Fibroblast of skin of left biceps (primary cell): Measurements from ENCODE around the gene MPO.

ENCODE experiments used
- DNase-seq, 2 experiments: peaks; one replicate each; pipeline ENCODE4 v3.0.0-alpha.2; 2013; ENCODE audit warnings: low read depth in 2 of 2

MPO gene

DNA sequence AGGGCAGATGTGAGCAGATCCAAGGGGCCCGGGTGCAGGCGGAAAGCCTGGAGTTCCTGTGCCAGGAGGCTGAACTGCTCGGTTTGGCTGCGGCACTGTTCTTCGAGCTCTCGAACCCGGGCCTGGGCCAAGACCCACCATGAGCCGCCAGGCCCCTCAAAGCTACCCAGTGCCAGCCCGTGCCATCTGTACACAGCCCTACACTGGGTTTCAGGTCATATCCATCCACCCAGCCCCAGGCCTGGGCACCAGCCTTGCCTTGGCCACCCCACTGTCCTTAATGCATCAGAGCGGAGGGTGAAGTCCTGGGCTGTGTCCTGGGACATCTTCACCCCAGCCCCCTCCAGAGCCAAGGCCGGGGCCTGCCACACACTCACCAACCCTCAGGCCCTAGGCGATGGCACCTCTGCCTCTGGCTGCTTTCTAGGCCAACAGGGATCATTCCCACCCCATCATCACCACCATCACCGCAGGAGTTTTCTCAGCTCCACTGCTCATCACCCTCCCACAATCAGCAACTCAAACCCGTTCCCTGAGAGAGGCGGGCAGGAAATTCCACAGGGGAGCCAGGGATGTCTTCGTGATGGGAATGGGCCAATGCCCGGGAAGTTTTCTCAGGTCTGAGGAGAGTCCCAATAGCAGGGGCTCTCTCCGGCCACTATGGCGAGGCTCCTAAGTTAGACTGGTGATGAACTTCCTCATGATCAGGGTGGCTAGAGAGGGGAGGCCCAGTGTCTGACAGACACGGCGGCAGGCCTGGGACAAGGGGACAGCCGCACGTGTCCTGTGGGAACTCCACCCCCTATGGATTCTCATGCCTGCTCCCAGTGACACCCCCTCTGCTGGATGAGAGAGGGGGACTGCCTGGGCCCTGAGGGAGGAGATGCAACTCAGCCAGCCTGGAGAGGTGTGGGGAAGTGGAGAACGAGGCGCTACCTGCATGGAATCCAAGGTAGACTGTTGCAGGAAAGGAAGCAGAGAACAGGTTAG lies 38.7 kb upstream of the MPO start:
- DNase-seq = no peak

DNA sequence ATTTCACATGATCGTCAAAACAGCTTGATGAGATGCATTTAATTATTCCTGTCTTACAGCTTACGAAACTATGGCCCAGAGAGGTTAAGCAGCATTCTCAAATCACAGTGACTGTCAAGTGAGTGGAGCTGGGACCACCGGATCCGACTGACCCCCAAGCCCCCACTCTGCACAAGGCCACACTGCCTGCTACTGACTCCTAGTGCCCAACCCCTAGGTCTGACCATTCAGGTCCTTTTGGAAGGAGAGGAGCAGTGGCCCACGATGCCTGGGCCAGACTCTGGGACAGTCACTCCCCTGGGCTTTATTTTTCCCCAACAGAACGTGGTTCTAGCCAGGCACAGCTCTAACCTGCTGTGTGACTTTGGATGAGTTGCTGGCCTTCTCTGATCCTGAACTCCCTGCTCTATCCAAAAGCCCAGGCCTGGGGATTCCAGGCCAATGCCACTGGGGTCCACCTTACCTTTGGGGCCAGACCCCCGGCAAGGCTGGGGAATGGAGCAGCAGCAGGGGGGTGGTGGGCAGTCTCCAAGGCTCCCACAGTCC lies 38.0 kb upstream of the MPO start:
- no peak for DNase-seq

DNA sequence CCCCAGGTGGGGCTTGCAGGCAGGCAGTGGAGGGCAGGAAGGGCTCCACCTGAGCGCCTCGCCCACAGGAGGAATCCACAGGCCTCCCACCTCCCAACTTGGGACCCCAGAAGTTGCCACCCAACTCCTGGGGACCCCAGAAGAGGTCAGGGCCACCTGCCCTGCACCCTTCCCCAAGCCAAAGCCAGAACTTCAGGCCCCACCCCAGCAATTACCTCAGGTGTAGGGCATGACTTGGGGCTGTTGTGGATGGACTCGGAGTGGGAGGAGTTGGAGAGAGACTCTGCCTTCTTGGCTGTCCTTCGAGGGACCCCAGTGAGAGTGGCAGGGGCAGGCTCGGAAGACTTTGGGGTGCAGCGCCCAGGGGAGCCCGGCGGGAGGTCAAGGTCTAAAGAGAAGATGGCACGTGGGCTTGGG lies 37.3 kb upstream of the MPO start:
- no peak for DNase-seq

- DNase-seq = peak in 1 of 2 experiments; percentile 33
Observed at GRCh38 chr17:58317421-58318064, 36.8 kb upstream of the MPO start.

DNA sequence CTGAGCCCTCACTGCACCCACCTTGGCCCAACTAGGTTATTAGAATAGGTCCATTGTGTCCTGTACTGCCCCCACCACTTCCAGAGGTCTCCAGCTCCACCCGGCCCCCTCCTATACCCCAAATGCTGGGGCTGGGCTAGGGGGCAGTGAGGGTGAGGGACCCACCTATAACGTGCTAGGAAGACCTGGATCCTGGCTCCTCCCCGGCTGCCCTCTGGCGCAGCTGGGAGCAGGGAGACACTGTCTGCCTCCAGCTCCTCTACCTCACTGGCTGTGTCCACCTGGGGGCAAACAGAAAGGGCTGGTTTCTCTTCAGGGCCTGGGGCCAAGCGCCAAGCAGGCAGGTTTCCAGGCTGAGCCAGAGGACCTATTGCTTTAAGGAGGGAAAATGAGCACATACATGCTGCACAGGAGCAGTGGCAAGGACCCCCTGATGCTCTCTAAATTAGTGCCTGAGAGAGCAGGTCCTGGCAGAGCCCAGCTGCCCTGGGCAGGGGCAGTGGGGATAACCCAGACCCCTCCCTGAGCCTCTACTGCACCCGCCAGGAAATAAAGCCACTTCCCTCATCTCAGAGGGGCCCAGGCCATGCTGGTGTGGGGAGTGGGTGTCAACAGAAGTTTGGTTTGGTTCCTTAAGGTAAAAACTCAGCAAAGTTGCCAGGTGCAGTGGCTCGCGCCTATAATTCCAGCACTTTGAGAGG lies 35.7 kb upstream of the MPO start:
- no peak for DNase-seq

GRCh38 chr17:58315750-58316149 lies 35.0 kb upstream of the MPO start:
- DNase-seq = no peak

DNA sequence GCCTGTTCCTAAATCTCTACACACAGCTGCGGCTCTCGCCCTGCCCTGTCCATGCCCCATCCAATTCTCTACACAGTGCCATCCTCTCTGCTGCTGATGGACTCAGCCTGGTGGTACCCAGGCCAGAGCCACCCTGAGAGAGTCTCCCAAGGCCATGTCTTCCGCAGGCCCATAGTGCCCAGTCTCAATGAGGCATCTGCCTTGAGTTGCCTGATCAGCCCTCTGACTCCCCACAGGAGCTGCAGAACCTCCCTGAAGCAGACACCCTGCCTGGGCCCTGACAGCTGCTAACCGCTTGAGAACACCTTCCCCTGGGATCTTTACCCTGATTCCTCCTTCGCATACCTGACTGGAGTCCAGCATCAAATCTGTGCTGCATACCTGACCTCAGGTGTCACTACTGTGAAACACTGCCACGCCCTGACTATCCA lies 34.6 kb upstream of the MPO start:
- no peak for DNase-seq

GRCh38 chr17:58314706-58315015 lies 33.9 kb upstream of the MPO start:
- no peak for DNase-seq

DNA sequence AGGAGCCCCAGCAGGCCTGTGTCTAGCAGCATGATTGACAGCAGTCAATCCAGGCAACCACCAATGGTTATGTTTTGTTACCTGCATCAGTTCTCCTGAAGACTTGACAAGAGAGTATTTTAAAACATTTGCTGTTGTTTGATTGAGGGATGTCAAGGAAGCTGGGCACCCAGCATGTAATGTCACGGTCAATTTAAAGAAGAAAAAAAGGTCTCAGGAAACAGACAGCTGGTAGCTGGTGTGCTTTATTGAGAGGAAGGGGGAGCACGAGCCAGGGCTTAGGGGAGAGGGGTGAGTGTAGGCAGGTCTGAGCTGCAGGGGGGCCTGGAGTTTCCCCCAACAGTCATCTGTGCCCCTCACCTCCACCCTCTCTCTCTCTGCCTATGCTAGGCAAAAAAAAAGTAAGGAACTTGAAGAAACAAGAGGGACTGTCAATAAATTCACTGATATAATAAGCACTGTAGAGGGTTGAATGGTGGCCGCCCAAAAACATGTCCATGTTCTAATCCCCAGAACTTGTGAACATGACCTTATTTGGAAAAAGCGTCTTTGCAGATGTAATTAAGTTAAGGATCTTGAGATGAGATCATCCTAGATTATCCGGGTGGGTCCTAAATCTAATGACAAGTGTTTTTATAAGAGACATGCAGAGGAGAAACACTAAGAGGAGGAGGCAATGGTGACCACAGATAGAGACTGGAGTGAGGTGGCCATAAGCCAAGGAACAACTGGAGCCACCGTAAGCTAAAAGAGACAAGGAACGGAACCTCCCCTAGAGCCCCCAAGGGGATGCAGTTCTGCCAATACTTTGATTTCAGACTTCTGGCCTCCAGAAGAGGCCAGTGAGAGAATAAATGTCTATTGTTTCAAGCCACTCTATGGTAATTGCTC lies 33.3 kb upstream of the MPO start:
- no peak for DNase-seq

DNA sequence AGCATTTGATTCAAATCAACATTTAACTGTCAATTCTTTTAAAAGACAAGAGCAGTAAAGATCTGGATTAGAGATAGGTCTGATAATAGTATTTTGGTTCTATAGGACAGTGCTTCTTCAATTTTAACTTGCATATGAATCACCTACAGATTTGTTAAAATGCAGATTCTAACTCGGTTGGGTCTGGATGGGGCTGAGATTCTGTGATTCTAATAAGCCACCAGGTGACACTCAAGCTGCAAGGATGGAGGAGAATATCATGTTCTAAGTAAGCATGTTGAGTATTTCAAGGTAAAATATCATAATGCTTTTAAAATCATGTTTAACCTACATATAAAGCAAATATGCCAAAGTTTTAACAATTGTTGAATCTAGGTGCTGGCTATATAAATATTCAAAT lies 32.1 kb upstream of the MPO start:
- DNase-seq = no peak

- DNase-seq = no peak
Observed at GRCh38 chr17:58312021-58312630, 31.4 kb upstream of the MPO start.

DNA sequence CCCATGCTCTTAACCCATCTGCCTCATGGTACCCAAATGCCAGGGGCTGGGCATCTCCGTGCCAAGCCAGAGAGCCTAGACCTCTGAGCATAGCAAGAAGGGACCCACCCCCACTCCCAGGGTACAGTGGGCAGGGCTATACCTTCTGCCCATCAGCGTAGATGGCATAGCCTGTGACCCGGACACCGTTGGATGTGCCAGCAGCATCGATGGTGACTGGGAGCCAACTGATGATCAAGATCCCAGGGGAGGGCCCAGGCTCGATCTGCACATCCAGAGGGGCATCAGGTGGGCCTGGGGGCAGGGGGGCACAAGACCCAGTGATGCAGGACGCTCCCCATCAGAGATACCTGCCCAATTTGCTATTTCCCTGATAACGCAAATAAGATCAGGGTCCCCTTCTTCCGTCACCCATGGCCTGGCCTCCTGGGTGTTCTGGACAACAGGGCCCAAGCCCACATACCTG lies 30.7 kb upstream of the MPO start:
- DNase-seq = no peak

DNA sequence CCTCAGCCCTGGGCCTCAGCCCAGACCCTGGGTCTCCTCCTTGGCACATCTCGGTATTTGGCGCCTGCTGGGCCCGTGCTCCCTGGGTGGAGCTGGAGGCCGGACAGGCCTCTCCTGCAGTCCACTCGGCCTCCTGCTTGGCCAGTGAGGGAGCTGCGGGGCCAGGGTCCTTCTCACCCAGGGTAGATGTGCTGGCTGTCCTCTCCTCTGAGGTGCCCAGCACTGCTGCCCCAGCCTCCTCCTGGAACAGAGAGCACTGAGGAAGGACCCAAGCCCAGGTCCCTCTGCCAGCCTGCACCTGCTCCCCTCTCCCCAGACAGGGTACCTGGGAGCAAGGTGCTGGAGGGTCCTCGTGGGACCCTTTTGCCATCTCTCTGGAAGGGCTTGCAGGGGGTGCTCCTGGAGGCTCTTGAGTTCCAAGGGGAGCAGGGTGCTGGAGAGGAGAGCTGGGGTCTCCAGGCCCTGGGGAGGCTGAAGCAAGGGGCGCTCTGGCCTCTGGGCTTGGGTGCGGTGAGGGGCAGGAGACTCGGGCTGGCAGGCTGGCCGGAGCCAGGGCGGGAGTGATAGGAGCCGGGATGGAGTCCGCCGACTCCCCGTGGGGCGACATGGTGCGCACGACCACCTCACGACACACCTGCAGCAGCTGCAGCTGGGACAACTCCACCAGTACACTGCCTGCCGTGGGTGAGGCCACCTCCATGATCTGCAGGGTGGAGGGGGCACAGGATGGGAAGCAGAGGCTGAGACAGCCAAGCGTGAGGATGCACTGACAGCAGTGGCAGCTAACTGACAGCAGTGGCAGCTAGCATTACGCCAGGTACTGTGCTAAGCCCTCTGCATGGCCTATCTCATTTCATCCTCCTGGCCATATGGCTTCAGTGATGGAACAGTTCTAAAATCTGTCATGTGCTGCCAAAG lies 30.0 kb upstream of the MPO start:
- DNase-seq = no peak

- no peak for DNase-seq
Observed at GRCh38 chr17:58309918-58310259, 29.2 kb upstream of the MPO start.

- no peak for DNase-seq
Observed at GRCh38 chr17:58308985-58309917, 28.5 kb upstream of the MPO start.

DNA sequence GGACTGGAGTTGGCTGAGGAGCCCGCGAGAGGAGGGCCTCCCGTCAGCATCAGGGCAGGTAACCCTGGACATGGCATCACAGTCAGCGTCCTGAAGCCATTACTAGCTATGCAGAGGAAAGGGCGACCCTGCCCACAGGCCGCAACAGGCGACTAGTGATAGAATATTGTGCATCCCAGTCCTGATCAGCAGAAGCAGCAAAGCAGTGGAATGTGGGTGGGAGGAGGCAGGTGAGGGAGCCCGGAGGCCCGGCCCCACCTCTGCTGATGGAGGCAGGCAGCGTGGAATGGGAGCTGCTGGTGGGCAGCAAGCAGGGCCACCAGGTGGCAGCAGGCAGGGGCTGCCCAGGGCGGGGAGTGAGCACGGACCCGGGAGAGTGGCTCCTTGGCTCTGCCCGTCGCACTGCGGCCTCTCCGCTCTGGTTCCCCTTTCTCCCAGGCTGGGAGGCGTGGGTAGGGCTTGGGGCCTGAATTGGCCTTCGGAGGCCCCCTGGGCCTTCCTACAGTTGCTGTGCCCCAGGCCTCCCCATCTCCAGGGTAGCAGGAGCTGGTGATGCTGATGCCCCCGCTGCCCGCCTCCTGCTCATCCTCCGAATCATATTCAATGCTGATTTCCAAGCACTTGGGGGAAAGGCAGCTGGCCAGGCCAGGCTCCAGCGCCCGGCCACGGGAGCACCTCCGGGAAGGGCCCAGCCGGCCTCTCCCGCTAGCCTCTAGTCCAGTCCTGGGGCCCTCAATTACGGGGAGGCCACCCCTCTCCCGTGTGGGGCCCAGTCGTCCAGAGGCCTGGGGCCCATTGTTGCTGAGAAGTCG lies 27.6 kb upstream of the MPO start:
- no peak for DNase-seq

DNA sequence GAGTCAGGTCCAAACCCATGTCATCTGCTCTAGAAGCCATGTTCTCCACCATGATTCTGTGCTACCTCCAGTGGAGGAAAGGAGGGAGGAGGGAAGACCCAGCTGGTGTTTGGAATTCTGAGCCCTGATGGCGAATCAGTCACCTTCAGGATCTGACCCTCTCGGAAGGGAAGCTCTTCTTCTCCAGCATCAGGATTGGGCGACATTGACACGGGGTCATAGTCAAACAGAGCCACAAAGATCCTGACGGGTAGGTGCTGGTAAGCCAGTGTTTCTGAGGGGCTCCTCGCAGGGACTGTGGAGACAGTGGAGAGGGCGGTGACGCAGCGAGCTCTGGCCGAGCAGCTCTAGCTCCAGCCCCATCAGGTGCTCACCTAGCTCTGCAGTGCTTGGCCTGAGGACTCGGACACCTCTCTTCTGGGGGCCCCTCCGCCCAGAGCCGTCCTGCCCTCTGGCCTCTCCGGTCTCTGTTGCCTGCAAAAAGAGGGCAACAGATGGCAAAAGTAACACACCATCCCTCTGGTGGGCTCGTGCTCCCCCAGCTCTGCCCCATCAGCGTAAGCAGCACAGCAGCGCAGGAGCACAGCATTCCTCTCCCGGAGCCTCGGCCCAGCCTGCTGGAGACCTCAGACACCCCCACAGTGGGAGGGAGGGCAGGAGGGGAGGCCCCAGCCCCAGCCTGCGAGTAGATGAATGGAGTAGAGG lies 26.9 kb upstream of the MPO start:
- no peak for DNase-seq
